GM21390 (cell line): ENCODE data around the gene TLL2.

Experiments used
- ATAC-seq: cut with Tn5 transposase; IDR thresholded peaks from one replicate; pipeline ENCODE4 v1.9.1; 2021; ENCODE audit not compliant: unreplicated experiment

TLL2 gene

DNA sequence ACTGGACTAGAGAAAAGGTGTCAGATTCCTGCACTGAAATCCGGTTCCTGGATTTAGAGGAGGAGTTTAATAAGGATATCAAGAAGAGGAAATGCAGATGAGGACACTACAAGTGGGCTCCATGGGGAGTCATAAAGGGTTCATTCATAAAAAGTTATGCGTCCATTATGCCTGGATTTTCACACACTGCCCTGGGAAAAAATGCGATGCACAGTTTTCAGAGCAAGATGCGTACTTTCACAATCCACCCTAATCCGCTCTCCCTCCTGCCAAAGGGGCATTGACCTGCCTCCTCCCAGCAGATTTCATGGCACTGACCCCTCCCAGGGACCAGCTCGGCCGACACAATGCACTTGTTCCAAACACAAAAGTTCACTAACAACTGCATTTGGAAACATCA is 112.7 kb downstream of the TLL2 start:
- ATAC-seq, result no peak

DNA sequence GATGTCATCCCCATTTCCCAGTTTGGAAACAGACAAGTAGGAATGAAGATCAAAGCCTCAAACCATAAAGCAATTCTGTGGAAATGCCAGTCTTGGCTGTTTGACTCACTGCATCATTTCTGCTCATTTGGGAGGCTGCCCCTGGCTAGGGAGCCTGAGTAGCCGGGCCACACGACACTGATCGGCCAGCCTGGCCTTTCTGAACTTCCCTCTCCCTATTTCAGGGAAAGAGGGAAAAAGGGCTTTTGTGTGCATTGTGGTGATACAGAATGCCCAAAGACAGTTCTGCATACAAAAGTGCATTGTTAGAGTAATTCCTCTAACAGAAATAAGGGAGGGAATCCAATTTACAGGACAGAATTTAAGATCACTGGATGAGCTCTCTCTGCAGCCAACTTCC is 113.3 kb downstream of the TLL2 start:
- ATAC-seq, result no peak

DNA sequence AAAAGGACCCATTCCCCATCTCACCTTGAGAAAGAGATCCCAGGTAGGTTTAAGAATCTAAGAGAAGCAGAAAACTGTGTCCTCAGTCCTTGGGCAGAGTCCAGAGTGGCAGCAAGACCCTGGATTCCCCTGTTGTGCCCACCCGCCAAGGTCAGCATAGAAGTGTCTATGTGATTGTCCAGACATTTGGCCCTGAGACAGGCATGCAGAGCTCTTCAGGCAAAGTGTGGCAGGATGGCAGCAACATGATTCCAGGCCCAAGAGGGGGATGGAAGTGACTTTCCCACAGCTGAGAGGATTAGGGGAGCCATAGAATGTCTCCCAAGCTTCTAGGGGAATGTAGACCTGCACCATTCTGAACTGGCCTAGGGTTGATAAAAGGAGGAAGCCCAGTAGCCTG is 115.8 kb downstream of the TLL2 start:
- ATAC-seq, result no peak

DNA sequence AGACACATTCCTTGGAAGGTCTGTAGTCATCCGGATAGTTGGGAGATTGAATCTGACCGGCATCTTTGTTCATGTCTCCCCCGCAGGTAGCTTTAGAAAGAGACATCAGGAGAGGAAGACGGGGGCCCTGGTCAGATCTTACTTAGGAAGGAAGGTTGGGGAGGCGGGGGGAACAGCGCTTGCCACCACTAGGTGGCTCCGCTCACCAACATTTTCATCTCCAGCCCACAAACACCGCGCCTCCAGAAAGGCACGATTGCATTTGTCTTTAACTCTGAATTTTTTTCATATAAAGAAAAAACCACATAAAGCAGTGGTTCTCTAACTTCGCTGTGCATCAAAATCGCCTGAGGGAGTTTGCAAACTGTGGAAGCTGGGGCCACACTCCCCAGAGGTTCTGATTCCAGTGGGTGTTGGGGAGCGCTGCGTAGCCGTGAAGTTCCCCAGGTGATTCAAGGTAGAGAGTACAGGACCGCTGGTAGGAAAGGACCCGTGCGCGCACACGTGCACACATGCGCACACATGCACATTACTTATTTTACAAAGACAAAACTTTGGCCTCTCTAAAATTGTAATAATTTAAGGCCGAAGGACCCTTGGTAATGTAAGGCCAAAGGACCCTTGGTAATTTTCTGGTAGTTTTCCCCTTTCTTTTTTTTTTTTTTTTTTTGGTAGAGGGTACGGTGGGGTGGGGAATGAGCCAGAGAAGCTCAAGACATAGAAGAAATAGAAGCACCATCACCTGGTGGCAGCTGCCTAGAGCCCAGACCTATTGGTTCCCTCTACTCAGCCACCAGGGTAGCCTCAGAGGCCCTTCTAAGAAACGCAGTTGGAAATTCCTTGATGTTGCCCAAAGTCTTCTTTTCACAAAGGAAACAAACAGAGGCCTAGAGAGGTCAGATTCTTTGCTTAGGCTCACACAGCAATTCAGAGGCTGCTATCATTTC is 117.5 kb downstream of the TLL2 start:
- no peak for ATAC-seq

DNA sequence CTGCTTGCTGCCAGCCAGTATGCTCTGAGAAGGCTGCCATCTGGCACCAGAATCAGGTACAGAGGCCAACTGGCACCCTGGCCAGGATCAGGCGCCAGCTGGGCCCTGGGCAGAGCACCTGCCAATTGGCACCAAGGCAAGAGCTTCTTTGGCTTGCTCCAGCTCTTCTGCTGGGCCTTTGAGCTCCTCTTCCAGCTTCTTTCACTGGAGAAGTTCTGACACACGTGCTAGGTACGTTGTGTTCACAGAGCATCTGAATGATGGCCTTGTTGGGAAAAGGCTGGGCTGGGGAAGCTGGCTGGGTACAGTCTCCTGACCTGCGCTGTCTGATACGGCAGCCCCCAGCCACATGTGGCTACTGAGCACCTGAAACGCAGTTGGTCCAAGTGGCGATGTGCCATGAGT is 123.3 kb downstream of the TLL2 start:
- no peak for ATAC-seq

DNA sequence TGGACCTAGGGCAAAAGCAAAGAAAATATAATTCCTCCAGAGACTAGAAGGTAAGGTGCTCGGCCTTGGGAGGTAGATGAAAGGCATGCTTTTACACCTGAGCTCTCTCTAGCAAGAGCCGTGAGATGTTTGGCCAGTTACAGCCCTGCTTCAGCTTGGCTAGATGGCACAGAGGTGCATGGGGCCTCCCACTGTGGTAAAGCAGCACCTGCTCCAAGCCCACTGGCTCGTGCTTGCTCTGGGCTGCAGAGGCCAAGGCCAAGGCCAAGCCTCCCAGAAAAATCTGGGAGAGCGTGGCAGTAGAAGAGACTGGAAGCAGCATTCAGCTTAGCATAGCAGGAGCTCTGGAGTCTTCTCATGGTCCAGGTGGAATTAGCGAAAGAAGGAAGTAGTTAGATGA is 123.9 kb downstream of the TLL2 start:
- ATAC-seq, result no peak

DNA sequence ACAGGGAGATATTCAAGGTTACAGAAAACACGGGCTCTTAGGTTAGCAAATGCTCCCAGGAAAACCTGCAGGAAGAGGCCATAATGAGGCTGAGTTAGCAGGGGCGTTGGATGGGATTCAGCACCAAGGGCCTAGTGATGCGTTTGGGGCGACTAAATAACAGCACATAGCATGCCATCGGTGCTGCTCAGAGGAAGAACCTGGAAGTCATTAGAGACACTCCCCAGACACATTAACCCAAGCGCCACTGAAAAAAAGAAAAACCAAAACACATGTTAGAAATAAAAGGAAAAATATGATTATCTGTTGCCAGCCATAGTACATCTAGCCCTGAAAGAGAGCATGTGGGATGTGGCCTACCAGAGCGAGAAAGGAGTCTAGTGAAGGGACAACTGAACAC is 126.1 kb downstream of the TLL2 start:
- no peak for ATAC-seq

DNA sequence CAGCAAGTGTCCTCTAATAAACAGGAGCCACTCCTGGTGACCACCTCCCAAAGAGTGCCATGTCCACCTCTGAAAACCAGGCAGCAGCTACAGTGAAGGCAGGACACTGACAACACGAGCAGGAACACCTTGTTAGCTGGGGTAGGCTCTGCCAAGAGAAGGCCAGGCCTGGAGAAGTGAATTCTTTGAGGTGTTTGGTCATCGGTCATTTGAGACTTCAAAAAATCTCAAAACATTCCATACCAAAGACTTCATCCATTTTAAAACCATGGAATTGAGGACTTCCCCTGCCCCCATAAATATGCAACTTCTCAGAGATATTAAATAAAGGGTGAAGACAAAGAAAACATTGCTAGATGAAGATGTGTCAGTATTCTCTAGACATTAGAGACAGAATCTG is 126.6 kb downstream of the TLL2 start:
- no peak for ATAC-seq

DNA sequence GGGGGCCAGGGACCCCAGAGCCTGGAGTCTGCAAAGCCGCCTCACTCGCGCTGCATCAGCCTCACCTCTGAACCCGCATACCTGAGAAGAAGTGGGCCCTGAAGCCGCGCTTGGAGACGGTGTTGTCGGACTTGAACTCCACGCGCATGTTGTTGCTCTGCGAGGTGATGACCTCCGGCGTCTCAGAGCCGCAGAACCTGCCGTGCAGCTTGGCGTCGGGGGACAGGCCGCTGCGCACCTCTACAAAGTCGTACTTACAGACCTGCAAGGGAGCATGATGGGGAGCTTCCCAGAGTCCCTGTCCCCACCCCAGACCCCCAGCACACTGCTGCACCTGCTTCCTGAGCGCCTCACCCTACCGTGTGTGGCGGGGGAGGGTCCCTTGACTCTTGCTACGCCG is 129.2 kb downstream of the TLL2 start:
- no peak for ATAC-seq

DNA sequence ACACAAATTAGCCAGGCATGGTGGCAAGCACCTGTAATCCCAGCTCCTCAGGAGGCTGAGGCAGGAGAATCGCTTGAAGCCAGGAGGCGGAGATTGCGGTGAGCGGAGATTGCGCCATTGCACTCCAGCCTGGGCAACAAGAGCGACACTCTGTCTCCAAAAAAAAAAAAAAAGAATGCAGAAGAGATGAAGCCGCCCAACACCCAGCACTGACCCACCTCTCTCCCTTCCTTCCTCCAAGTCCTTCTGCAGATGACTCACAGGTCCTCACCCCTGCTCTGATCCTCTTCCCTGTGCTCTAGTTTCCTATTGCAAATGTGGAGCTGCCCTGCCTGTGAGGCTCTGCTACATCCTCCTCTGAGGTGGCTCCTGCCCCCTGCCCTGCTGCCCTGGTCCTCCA is 132.9 kb downstream of the TLL2 start:
- no peak for ATAC-seq

DNA sequence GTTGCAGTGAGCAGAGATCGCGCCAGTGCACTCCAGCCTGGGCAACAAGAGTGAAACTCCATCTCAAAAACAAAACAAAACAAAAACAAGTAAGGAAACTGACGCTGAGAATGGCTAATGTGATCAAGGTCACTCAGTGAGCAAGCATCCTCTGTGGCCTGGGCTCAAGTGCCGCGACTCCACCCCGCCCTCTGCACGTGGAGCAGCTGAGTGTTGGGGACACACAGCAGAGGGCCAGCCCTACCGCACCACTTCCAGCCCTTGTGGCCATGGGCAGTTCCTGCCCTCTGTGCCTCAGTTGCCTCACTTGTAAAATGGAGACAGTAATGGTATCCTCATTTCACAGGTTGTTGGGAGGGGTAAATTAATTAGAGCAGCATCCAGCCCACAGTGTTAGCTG is 134.0 kb downstream of the TLL2 start:
- no peak for ATAC-seq

DNA sequence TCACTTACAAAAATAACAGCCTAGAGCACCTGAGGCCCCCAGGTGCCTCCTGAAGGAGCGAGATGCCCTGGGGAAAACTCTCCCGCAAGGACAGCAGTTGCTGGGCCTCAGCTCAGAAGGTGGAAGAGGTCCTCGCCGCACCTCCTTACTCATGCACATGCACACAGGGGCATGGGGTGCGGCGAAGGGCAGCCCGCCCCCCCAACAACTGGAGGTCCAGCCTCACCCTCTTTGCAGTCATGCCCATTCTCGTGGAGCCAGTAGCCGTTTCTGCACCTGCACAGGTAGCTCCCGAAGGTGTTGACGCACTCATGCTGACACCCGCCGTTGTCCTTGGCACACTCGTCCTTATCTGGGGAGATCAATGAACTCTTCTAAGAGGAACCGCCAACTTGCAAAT is 135.0 kb downstream of the TLL2 start:
- ATAC-seq, result no peak

DNA sequence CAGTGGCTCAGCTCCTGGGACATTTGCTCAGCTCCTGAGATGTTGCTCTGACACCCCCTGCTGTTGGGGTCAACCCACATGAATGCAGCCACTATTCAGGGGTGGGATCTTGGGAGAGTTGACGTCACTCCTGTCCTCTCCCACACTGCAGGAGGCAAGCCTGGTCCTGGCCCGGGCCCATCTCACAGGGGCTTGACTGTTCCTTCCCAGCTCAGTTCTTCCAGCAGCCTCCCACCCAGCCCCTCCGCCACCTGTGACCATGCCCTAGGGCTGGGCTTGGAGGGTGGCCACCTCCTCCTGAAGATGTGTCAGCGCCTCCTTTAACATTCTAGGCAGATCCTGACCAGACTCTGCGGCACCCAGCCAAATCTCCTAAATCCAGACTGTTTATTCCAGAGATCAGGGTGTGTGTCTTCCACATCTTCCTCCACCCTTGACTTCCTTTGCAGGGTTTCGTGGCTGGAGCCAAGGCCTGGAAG is 135.9 kb downstream of the TLL2 start:
- ATAC-seq, result no peak

DNA sequence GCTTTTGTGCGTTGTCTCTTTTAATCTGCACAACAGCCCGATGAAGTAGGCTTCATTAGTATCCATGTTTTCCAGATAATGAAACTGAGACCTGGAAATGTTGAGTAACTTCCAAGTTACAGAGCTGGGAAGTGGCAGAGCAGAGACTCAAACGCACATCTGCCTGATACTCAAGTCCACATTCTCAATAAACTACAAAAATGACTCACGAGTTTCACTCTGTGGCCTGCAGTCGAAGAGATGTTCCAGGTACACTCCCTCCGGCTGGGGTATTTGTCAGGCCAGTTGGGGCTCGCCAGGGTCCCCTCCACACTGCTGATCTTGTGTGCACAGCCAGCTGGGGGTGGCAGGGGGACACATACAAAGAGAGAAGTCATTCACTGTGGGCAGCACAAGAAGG is 137.2 kb downstream of the TLL2 start:
- no peak for ATAC-seq

DNA sequence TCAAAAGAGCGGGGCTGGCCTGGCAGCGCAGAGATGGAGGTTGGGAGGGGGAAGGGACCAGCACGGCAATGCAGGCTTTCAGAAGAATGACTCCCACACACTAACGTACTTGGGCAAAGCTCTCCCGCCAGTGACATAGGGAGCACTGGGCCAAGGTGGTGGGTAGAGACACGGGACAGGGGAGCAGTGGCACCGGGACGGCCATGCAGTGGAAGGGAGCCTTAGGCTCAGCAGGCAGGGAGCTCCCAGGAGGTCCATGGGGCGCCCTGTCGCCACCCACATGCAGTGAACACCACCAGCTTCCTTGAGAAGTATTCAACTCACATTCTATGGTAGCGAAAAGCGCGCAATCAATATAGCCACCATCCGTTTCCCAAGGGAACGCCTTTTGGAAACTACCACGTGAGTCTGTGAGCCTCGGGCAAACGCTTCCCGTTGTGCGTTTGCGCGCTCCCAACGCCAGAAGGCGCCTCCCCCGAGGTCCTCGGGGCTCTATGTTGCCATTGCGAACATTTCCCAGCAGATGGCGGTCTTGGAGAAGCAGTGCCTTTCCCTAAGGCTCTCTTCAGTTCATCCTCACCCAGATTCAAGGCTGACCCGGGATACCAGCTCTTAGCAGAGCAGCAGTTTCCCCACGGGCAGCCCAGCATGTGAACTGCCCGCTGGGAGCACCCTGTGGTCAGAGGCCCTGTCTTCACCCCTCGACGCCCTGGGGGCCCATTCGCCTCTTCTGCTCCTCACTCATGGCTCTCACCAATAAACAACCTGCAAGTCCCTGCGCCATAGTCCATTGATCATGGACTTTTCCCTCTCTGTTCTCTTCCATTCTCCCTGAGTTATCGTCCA is 138.5 kb downstream of the TLL2 start:
- peak; percentile 84 for ATAC-seq

DNA sequence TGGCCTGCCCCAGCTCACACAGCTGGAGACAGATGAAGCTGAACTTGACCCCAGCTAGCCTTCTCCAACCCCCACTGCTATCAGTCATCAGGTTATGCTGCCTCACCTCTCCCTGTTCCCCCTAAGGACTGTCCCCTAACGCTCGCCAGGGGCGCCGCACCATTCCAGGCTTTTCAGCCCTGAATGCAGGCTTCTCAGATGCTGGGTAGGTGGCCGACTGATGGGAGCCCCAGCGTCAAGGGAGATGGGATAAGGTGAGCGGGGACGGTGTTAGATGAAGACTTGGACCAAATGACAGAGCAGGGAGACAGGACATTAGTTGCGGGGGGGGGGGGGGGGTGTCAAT is 139.1 kb downstream of the TLL2 start:
- no peak for ATAC-seq

DNA sequence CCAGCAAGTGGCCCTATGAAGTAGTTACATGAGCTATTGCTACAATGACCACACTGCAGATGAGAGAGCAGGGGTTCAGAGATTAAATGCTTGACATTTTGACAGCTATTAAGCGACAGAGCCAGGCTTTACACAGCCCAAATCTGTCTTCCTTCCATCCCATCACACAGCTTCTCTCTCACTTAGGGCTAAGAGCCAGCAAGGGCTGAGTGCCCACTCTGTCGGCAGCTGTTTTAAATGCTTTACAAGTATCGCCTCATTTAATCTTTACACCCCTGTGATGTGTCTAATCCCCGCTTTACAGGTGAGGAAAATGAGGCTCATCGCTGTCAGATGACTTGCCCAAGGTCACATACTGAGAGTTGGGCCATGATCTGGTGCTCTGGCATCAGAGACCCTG is 139.7 kb downstream of the TLL2 start:
- ATAC-seq, result no peak

DNA sequence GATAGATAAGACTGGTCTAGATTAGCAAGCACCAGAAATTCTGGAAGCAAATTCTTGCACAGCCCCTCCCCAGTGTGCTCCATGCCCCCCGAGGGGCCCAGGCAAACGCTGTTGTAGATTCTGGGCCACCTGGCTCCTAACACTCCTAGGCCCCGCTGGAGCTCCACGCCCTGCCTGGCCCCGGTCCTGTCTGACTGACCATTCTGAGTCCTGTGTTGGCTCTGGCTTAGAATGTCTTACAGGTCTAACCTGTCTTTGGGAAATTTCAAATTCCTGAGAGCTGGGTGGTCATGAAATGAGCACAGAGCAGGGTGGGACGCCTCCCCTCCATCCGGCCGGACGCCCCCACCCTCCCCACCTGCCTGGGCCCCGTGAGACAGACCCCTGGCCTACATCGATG is 142.4 kb downstream of the TLL2 start:
- no peak for ATAC-seq

DNA sequence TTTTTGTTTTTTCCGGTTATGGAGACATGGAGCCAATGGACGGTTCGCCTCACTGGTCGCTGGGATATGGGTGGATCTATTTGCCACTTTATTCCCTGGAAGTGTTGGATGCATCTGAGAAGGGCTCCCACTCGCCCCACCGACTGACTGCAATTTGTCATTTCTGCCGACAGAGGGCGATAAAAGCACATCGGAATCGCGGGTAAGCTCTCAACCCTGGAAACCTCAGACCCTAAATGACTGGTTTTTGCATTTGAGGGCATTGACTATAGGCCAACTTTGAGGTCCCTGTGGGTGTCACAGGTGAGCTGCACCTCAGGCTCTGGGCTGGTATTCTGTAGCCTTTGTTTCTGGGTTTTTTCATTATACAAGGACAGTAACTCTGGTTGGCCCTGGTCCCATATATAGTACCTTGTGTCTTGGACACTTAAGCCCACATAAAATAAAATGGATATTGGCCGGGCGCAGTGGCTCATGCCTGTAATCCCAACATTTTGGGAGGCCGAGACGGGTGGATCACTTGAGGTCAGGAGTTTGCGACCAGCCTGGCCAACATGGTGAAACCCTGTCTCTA is 143.1 kb downstream of the TLL2 start:
- no peak for ATAC-seq

DNA sequence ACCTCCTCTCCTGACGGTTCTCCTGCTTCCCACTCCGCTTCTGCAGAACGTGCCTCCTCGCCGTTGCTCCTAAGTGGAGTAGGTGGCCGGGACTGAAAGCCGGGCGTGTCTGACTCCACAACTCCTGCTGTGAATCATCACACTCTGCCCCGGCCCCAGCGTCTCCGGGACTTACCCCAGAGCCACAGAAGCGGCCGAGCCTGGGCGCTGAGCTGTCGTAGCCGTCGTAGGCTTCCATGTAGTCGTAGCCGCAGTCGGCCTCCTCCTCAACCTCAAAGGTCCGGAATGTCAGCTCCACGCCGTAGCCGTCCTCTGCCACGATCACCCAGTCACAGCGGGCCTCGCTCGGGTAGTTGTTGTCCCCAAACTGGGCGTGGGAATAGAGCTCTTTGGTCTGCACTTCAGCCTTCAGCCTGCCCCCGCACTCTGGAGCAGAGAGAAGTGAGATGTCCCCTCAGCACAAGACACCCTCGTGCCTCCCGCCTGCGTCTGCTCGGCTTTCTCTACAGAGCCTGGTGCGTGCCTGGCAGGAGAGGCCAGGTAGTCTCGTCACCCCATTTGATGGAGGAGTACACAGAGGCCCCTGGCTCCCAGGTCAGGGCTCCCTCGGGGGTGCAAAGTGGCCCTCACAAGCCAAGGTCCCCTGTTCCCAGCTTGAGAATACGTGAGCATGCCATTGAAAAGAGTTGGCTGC is 143.7 kb downstream of the TLL2 start:
- ATAC-seq, result no peak

DNA sequence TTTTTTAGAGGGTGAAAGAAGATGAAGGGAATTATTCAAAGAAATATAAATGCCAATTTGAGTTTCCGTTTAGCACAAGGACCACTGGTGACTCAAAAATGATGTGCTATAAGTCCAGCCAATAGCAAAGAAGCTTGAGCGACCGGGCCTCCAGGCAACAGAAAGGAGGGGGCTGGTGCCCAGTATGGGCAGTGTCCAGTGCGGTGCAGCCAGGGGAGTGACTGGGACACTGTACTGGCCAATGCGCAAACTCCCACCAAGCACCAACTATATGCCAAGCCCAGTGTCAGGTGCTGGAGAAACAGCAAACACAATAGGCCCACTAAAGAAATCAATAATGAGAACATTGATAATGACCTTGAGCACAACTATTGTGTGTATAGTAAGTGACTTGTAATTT is 144.8 kb downstream of the TLL2 start:
- ATAC-seq, result no peak
